Loucy (cell line): ENCODE measurements around the gene DCP1B.

Experiments used
- CTCF ChIP-seq: fragments of 200-600 bp; sonication (generic); conservative IDR thresholded peaks from 2 replicates; pipeline ENCODE4 v1.5.1; 2014; ENCODE audit warnings: mild to moderate bottlenecking, antibody characterized with exemption, low read length
- EZH2phosphoT487 ChIP-seq: fragments of 200-600 bp; IDR thresholded peaks from 2 replicates; pipeline ENCODE4 v1.6.1; 2018; ENCODE audit warnings: antibody characterized with exemption, mild to moderate bottlenecking, moderate library complexity, borderline replicate concordance

- TF ChIP-seq EZH2phosphoT487 (no peak), CTCF (no peak)
Observed at GRCh38 chr12:1947081-1947480, 57.2 kb downstream of the DCP1B start.
